DMS53 (cell line): Measurements from ENCODE around the gene FXYD3.

Experiments
- DNase-seq: peaks from one replicate; lab custom pipeline; 2025; lab: John Stamatoyannopoulos, UW

The FXYD3 gene

DNA sequence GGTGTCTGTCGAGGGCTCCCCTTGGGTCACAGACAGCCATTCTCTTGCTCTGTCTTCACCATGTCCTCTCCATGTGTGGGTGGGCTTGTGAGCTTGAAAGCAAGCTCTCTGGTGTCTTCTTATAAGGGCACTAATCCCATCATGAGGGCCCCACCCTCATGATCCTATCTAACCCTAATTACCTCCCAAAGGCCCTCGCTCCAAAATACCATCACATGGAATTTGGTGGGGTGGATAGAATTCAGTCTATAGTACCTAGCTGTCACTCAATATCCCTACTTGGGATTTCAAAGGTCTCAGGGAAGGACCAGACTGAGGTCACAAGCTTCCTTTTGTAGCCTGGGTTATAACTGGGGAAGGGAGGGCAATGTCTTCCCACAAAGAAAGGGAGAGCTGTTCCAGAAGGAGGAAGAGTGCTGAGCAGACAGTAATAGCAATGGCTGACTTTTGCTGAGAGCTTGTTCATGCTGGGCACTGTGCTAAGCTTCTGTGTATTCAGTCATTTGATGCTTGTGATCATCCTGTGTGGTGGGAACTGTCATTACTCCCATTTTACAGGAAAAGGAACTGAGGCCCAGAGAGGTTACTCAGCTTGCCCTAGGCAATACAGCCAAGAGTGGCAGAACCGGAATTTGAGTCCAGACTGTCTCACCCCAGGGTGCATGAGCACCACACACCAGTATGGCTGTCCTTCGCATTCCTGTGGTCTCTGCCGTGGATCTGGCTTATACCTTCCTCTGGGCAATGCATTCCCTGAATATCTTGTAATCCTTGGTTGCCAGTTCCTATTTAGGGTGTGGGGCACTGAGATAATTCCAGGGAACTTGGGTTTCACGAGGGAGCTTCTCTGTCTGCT lies 47.1 kb downstream of the FXYD3 start:
- DNase-seq = no peak

DNA sequence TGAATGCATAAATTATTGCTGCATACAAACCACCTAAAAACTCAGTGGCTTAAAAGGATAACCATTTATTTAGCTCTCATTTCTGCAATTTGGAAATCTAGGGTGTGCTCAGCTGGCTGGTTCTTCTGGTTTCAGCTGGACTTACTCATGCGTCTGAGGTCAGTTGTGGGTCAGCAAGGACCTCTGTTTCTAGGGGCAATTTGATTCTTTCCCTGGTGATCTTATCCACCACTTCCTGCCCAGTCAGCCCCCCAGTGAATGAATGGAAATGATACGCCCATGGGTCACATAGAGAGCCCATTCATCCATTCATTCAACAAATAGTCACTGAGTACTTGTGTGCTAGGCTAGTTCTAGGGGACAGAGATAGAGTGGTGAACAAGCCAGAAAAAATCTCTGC lies 48.8 kb downstream of the FXYD3 start:
- DNase-seq = no peak

DNA sequence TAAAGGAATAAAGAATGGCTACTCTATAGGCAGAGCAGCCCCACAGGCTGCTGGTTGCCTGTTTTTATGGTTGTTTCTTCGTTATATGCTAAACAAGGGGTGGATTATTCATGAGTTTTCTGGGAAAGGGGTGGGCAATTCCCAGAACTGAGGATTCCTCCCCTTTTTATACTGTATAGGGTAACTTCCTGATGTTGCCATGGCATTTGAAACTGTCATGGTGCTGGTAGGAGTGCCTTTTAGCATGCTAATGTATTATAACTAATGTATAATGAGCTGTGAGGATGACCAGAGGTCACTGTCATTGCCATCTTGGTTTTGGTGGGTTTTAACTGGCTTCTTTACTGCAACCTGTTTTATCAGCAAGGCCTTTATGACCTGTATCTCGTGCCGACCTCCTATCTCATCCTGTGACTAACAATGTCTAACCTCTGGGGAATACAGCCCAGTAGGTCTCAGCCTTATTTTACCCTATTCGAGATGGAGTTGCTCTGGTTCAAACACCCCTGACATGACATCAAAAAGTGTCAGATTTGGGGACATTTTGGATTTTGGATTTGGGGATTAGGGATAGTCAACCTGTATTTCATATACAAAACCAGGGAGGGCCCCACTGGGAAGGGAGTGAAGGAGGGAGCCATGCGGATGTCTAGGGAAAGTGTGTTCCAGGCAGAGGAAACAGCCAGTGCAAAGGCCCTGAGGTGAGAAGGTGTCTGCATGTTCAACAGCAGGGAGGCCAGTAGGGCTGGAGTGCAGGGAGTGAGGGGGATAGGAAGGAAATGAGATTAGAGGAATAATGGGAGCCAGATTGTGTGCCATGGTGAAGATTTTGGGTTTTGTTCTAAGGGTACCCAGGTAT lies 49.8 kb downstream of the FXYD3 start:
- DNase-seq = no peak

DNA sequence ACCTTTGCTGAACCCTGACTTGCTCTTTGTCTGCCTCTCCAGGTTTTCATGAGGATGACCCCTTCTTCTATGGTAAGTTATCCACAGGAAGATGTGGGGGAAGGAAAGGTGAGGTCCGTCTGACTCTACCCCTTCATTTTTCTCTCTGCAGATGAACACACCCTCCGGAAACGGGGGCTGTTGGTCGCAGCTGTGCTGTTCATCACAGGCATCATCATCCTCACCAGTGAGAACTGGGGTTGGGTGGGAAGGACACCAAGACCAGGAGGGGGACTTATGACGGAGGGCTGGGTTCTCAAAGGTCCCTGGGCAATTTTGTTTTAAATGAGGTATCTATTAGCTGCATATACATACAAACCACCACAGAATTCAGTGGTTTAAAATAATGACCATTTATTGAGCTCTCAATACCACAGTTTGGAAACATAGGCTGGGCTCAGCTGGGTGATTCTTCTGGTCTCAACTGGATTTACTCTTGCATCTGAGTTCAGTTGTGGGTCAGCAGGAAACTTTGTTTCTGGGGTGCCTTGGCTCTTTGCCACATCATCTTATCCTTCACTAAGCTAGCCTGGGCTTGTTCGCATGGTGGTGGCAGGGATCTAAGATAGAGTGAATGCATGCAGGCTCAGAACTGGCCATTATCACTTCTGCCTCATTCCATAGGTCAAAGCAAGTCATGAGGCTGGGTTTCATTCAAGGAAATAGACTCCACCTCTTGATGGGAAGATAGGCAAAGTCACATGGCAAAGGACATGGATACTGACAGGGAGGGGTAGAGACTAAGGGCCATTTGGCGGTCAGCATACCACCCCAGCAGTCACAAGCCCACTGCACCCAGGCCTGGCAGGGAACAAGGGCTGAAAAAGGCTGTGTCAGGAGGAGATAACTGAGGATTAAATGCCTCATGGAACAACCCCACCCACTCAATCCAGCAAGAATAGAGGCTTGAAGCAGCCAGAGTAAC lies 50.8 kb downstream of the FXYD3 start:
- DNase-seq = no peak

DNA sequence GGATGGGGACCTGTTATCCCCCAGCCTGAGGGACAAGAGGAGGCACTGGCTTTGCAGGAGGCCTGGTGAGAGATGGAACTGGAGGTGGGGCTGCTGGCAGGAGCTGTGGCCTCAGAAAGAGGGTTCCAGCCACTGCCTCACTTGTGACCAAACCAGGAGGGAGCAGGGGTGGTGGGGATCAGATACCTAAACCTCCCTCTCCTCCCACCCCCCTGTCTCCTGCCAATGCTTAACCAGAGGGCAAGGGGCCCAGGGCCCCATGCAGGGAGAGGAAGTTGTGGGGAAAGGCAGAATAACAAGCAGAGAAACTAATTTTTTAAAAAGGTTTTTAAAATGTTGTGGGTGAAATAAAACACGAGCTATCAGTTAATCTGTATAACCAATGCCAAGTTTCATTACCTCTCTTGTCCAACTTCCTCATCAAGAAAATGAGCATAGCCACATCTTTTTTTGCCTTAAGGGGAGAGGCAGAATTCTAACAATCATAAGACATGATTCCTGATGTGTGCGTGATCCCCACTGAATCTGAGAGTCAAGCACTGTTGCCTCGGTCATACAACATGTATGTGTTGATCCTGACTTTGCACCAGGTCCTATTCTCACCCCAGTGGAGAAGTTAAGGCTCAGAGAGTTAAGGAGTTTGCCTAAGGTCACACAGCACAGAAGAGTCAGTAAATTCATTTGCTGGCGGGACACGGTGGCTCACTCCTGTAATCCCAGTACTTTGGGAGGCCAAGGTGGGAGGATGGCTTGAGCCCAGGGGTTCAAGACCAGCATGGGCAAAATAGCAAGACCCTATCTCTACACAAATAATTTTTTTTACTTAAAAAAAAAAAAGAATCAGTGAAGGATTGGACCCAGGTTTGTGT lies 51.9 kb downstream of the FXYD3 start:
- DNase-seq = no peak

DNA sequence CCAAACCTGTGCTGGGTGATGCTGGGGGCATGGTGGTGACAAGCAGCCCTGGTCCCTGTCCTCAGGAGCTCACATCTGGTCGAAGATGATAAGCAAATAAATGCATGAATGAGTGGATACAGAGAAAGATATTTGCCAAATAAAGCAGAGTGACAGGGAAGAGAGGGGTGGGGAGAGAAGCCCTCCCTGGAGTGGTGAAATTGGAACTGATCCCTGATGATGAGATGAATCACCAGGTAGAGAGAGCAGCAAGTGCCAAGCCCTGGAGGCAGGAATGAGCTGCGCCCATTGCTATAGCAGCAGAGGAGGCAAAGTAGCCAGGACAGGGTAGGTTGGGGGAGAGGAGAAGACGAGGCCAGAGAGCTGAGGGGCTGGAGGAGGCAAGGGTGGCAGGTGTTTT lies 52.6 kb downstream of the FXYD3 start:
- peak; percentile 59 for DNase-seq

DNA sequence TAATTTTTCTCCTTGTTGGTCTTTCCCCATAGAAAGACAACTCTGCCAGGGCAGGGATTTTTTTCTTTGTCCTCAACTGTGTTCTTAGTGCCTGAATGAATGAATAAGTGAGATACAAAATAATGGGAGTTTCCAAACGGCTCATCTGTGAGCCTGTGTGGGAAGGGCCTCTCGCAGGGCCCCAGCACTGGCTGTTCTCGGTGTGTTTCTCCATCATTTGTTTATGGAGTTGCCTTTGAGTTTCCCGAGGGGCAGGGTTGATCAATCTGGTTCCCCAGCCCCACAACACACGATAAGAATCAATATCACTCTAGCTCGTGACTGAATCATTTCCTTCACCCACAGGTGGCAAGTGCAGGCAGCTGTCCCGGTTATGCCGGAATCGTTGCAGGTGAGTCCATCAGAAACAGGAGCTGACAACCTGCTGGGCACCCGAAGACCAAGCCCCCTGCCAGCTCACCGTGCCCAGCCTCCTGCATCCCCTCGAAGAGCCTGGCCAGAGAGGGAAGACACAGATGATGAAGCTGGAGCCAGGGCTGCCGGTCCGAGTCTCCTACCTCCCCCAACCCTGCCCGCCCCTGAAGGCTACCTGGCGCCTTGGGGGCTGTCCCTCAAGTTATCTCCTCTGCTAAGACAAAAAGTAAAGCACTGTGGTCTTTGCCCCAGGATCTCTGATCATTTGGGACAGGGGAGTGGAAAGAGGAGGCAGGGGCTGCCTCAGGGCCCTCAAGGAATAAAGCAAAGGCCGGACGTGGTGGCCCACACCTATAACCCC lies 53.8 kb downstream of the FXYD3 start:
- DNase-seq = no peak

DNA sequence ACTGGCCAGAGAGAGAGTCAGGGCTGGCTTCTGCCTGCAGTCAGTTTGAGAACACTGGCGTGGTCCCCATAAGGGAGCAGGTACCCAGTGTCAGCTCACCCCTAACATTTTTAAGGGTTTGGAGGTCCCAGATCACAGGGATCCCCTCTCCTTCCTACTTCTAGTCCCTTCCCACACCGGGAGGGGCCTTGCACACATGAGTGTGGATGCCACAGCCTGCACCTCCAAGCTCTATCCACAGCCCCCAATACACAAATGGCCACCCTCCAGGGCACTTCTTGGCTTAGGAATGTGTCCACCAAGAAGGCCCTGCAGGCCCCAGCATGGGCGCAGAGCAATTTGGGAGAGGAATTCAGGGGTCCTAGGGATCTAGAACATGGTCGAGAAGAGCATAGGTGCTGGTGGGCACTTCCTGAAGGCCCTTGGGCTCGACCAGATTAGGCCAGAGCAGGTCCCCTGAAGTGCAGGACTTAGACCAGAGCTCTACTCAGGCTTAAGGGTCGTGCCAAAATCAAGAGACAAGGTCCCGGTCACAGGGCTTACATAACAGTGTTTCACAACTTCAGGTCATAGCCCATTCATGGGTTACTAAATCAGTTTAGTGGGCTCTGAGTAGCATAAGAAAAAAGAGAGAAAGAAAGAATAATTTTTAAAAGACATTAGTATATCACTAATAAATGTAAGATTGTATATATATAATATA lies 54.9 kb downstream of the FXYD3 start:
- no peak for DNase-seq

DNA sequence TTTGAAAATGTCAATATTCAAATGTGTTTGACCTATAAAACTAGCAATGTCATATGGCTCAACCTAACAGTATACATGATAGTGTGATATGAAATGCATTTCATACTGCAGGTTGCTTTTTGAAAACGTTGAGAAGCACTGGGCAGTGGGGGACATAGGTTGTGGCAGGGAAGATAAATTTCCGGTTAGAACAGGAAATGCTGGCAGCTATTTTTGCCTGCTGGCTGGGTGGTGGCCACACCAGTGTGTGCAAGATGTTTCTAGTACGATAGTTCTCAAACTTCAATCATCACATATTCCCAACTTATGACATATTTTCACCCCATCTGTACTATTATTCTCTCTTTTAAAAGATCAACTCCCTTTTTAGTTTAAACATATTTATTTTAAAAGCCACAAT lies 56.1 kb downstream of the FXYD3 start:
- DNase-seq = no peak
